Activated gamma-delta T cell treated with Interleukin-2 at 50 U/mL for 16 hours (primary cell): ENCODE data around the gene TMEM209.
"Not testable (repeated sequence)": the region's sequence is repeated elsewhere in the genome, so short reads cannot be mapped to it uniquely, and the experiment has no call there.

Experiments used
- DNase-seq: peaks from one replicate; pipeline ENCODE4 v3.0.0-alpha.2; 2020

Gene TMEM209

GRCh38 chr7:130157700-130158099, 47.5 kb downstream of the TMEM209 start:
- DNase-seq: no peak

- DNase-seq: no peak
These were observed 49.1 kb downstream of the TMEM209 start for GRCh38 chr7:130156140-130156539.

- no peak for DNase-seq
These were observed 50.5 kb downstream of the TMEM209 start for GRCh38 chr7:130154501-130155317.

- no peak for DNase-seq
These were observed 51.1 kb downstream of the TMEM209 start for GRCh38 chr7:130154131-130154500.

GRCh38 chr7:130153211-130153908, 51.8 kb downstream of the TMEM209 start:
- DNase-seq: no peak

GRCh38 chr7:130152493-130153210, 52.6 kb downstream of the TMEM209 start:
- no peak for DNase-seq

GRCh38 chr7:130151591-130152492, 53.4 kb downstream of the TMEM209 start:
- DNase-seq: peak; percentile 29

GRCh38 chr7:130150587-130150986, 54.6 kb downstream of the TMEM209 start:
- no peak for DNase-seq

- DNase-seq: no peak
These were observed 55.7 kb downstream of the TMEM209 start for GRCh38 chr7:130149281-130150139.

- DNase-seq: no peak
These were observed 56.6 kb downstream of the TMEM209 start for GRCh38 chr7:130148561-130148960.

- DNase-seq: no peak
These were observed 57.4 kb downstream of the TMEM209 start for GRCh38 chr7:130147710-130148325.

GRCh38 chr7:130146693-130147405, 58.4 kb downstream of the TMEM209 start:
- DNase-seq: no peak

- not testable (repeated sequence) for DNase-seq
These were observed 59.1 kb downstream of the TMEM209 start for GRCh38 chr7:130146142-130146541.

- DNase-seq: no peak
These were observed 59.6 kb downstream of the TMEM209 start for GRCh38 chr7:130145424-130146100.

- no peak for DNase-seq
These were observed 60.7 kb downstream of the TMEM209 start for GRCh38 chr7:130144312-130145171.

- no peak for DNase-seq
These were observed 61.3 kb downstream of the TMEM209 start for GRCh38 chr7:130143986-130144311.

- no peak for DNase-seq
These were observed 61.9 kb downstream of the TMEM209 start for GRCh38 chr7:130143334-130143732.

GRCh38 chr7:130142654-130143333, 62.4 kb downstream of the TMEM209 start:
- no peak for DNase-seq
